ENCODE measurements around the gene KCNJ6.

The KCNJ6 gene

DNA sequence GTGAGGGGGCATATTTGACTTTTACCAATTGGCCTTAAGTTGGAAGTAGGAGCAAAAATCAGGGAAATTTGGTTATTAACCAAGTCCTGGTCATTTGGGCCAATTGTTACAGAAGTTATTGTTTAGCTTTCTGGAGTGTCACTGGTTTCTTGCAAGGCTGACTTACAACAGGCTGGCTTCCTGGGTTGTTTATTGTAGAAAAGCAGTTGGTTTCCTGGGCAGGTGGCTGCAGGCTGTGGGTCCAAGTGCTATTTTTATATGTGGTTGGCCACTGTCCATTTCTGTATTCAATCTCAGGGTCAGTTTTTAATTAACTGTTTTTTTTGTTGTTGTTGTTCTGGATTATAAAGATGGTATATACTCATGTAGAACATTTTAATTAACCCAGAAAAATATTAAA is 174.1 kb downstream of the KCNJ6 start:
- in situ Hi-C loops (cut with MboI; ENCODE audit: low sequenced_read_pairs): no loop called here

DNA sequence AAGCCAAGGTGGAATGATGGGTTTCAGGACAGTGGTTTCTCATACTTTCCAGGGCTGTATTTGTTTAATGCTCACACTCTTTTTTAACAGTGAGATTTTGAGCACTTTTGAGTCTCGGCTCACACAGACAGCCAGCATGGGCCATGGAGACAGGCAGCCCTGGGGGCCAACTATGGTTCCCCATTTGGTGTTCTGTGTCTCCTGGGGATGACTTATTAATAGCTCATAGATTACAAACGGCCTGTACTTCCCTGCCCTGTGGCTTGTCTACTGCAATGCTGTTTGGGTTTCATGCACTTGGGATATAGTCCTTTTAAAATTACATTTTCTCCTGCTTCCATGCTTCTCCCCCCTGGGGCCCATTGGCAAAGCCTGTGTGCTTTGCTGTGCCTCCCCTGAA is 178.3 kb downstream of the KCNJ6 start:
- in situ Hi-C loops (cut with MboI; ENCODE audit: low sequenced_read_pairs): no loop called here

- in situ Hi-C loops (cut with MboI; ENCODE audit: low sequenced_read_pairs): no loop called here
Measured at GRCh38 chr21:37737507-37737906, 178.8 kb downstream of the KCNJ6 start.

DNA sequence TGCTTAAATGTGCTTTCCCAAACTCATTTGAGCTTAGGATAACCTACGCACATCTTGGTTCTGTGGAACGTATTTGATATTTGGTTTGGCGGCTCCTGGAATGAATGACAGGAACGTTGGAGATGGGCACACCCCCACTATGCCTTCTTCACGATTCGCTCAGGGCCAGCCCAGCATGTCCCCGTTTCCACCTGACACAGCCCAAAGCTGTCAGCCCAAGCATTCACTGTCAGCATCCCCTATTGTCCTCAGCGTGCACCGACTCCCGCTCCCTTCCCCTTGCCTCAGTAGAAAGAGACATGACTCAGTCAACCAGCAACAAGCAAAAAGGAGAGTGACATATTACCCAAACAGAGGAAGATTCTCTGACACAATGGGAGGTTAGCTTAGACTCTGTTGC is 181.4 kb downstream of the KCNJ6 start:
- in situ Hi-C loops (cut with MboI; ENCODE audit: low sequenced_read_pairs): no loop called here

DNA sequence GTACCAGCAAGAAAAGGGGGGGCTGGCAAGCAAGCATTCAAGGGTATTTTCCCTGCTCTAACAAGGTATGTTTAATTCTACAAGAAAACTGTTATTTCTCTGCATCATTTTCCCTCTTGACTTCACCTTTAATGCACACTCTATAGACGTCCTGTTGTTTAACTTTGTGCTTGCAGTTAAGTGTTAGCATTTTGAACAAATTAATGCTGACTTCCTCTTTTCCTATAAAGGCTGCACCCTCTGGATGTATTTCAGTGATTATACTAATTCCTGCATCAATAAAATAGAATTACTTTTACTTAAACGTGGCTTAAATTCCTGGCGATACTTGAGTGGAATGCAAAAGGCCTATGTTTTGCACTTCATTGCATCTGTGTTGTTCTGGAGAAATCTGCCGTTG is 183.3 kb downstream of the KCNJ6 start:
- in situ Hi-C loops (cut with MboI; ENCODE audit: low sequenced_read_pairs): no loop called here

- in situ Hi-C loops (cut with MboI; ENCODE audit: low sequenced_read_pairs): loop anchor here (25.0 kb wide), 2 partner anchors 413 to 613 kb away; no protein-coding TSS in a partner anchor
Measured at GRCh38 chr21:37724201-37724600, 192.1 kb downstream of the KCNJ6 start.

- in situ Hi-C loops (cut with MboI; ENCODE audit: low sequenced_read_pairs): loop anchor here (25.0 kb wide), 2 partner anchors 420 to 620 kb away; no protein-coding TSS in a partner anchor
Measured at GRCh38 chr21:37717534-37717933, 198.7 kb downstream of the KCNJ6 start.

GRCh38 chr21:37712569-37712934 is 203.7 kb downstream of the KCNJ6 start:
- in situ Hi-C loops (cut with MboI; ENCODE audit: low sequenced_read_pairs): loop anchor here (25.0 kb wide), 2 partner anchors 425 to 625 kb away; no protein-coding TSS in a partner anchor

DNA sequence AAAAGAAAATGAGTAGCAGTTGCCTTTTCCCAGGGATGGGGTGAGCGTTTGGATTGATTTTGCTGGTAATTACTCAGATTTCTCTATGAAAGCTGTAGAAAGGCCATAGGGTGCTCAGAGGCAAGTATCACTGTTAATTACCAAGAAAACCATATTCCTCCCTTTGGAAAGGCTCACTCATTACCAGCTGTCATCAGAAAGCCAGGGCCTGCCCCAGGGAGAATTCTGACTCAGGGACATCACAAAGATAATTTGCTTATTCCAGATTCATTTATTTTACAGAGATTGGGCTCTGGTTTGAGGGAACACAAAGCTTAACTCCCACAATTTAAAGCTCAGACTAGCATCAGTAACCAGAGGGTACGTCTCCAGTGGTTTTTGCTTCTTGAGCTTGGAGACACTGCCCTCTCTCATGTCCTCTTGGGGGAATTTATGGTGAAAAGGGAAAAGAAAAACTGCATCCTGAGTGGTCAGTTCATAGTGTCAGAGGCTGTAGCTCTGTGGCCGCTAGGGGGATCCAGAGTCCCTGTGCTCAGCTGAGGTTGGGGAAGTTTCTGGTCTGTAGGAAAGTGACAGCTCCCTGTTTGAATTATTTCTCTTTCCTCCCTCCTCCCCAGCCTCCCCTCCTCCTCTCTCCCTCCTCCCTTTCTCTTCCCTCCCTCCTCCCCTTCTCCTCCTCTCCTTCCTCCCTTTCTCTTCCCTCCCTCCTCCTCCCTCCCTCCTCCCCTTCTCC is 204.3 kb downstream of the KCNJ6 start:
- in situ Hi-C loops (cut with MboI; ENCODE audit: low sequenced_read_pairs): loop anchor here (25.0 kb wide), 2 partner anchors 425 to 625 kb away; no protein-coding TSS in a partner anchor

DNA sequence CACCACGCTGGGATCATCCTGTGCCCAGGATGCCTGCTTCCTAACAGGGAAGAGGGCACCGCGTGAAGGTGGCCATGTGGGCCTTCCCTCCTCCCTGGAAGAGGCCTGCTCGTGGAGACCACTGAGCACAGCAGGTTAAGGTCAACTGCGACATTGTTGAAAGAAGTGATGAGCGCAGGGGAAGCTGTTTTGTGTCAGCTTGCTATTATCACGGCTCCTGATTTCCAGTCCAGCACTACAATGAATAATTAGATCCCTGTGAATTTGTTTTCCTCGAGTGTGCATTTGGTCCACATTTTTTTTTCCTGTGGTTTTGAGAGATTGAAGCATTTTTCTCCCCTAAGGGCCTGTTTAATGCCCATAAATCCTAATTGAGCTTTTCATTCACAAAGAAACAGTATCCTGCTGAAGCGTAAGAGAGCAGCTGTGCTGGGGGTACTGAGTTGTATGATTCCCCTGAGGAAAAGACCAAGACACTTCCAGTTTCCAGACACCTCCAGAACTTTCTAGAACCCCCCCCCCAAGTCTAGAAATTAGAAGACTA is 204.9 kb downstream of the KCNJ6 start:
- in situ Hi-C loops (cut with MboI; ENCODE audit: low sequenced_read_pairs): loop anchor here (25.0 kb wide), 2 partner anchors 426 to 626 kb away; no protein-coding TSS in a partner anchor

DNA sequence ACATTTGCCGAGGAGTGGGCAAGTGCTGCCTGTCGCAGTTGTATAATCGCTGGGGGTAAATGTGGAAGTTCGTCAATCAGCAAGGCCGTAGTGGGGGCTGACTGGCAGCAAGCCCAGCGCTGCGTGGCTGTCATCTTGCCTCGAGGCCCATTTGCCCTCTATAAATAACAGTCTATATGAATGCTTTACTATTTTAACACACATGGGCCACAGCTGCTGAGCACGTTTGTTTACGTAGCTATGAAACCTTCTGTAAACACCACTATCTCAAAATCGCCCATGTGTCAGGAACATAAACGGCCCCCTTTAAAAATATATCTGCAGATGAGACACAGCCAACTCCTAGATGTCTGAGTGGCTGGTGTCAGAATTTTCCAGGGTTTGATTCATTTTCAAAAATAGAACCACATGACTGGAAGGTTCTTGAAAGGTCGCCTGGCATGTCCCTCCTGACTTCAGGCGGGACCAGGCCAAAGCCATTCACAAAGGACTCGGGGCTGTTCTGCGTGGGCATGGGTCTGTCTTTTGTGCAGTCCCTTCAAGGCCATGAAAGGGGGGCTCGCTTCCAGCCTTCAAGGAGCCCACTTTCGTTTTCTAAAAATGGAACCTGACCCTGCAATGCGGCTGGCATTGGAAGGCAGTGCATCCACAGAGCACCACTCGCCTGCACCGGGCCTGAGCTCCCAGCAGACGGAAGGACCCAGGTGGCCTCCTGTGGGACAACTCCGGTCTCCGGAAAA is 205.5 kb downstream of the KCNJ6 start:
- in situ Hi-C loops (cut with MboI; ENCODE audit: low sequenced_read_pairs): loop anchor here (25.0 kb wide), 2 partner anchors 427 to 627 kb away; no protein-coding TSS in a partner anchor

DNA sequence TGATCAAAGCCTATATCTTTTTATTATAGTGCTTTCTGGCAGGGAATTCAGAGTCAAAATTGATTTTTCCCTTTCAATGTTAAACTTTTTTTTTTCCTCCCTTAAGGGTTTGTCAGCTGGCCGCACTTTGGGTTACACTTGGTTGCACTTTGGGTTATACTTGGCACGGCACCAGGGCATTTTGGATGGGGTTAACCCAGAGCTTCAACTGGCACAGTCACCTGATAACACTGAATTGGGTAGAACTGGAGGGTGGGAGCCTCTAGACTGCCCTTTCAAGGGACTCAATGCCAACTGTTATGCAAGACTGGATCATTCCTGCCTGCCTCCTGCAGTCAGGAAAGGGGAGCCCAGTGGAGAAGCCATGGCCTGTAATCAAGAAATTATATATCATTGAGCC is 211.5 kb downstream of the KCNJ6 start:
- in situ Hi-C loops (cut with MboI; ENCODE audit: low sequenced_read_pairs): loop anchor here (25.0 kb wide), 2 partner anchors 433 to 633 kb away; no protein-coding TSS in a partner anchor

- in situ Hi-C loops (cut with MboI; ENCODE audit: low sequenced_read_pairs): loop anchor here (25.0 kb wide), 2 partner anchors 435 to 635 kb away; no protein-coding TSS in a partner anchor
Measured at GRCh38 chr21:37702241-37702640, 214.0 kb downstream of the KCNJ6 start.

GRCh38 chr21:37700641-37701202 is 215.5 kb downstream of the KCNJ6 start:
- in situ Hi-C loops (cut with MboI; ENCODE audit: low sequenced_read_pairs): loop anchor here (25.0 kb wide), 2 partner anchors 437 to 637 kb away; no protein-coding TSS in a partner anchor

DNA sequence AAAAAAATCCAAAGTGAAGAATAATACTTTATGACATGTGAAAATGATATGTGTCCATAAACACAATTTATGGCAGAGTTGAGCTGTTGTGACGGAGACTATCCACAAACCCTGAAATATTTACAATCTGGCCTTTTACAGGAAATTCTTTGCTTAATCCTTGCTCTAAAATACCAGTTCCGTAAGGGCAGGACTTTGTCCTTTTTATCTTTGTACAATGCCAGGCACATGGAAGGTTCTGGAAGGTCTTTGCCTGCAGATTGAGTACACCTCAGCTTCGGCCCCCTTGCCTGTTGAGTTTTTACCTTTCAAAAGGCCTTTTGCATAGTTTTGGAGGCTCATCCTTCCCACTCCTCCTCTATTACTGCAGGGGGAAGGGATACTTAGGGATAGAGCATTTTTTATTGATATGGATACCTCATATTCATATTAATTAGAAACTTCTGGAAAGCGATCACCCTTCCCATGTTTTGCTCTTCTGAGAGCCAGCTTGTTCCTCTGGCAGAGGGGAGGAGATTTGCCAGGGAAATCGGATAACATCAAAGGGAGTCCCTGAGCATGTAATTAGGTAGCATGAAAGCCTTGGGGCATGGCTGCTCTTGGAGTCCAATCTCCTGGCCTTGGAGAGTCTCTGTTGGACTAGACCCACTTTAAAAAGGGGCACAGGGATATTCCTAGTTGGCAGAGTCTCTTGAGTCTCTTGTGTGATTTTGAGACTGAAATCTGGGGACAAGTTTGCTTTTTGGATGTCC is 217.1 kb downstream of the KCNJ6 start:
- in situ Hi-C loops (cut with MboI; ENCODE audit: low sequenced_read_pairs): no loop called here

DNA sequence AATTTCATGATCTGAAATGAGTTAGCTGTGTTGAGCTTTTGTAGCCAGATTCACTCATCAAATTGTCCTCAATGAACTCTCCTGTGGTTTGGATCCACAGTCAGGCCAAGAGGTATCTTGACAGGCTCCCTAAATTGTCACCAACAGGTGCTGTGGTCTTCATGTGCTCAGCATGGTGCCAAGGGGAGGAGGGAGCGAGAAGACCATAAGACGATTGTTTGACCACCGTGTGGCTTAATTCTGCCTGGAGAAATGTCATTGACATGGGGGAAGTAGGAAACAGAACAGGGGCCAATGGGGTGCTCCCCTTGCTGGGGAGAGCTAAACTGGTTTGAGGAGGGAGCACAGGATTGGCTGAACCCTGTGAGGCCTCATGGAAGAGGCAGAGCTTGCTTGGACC is 219.3 kb downstream of the KCNJ6 start:
- in situ Hi-C loops (cut with MboI; ENCODE audit: low sequenced_read_pairs): no loop called here

GRCh38 chr21:37695111-37695510 is 221.1 kb downstream of the KCNJ6 start:
- in situ Hi-C loops (cut with MboI; ENCODE audit: low sequenced_read_pairs): no loop called here

- in situ Hi-C loops (cut with MboI; ENCODE audit: low sequenced_read_pairs): no loop called here
Measured at GRCh38 chr21:37688952-37689659, 227.2 kb downstream of the KCNJ6 start.

- in situ Hi-C loops (cut with MboI; ENCODE audit: low sequenced_read_pairs): no loop called here
Measured at GRCh38 chr21:37686991-37687810, 229.1 kb downstream of the KCNJ6 start.

All from HL-60/S4 (cell line).